GM23338 (cell line): Measurements from ENCODE around the gene FNDC4.

Experiments
- EZH2 ChIP-seq: fragments of 200-600 bp; sonication (generic); IDR thresholded peaks from one replicate; pipeline ENCODE4 v1.8.0; 2017; ENCODE audit warnings: antibody characterized with exemption, mild to moderate bottlenecking, low read depth; ENCODE audit not compliant: unreplicated experiment
- EZH2phosphoT487 ChIP-seq: fragments of 200-600 bp; sonication (generic); IDR thresholded peaks from one replicate; pipeline ENCODE4 v1.8.1; 2018; ENCODE audit warnings: antibody characterized with exemption; ENCODE audit not compliant: unreplicated experiment
- POLR2AphosphoS5 ChIP-seq: IDR thresholded peaks from 2 replicates; pipeline ENCODE4 v1.6.1; 2016; ENCODE audit warnings: antibody characterized with exemption, low read depth
- TF ChIP-seq, protein P1 (sequence below), 2 experiments: fragments of 200-600 bp in 1 of 2; sonication (generic) in 1 of 2; conservative IDR thresholded peaks; 2 replicates each; pipeline versions ENCODE4 v1.5.1 to v1.6.1; 2016 to 2017; ENCODE audit warnings: antibody characterized with exemption in 2 of 2, low read depth in 2 of 2, mild to moderate bottlenecking in 2 of 2, moderate library complexity in 1 of 2

- TF ChIP-seq, protein P1, sequence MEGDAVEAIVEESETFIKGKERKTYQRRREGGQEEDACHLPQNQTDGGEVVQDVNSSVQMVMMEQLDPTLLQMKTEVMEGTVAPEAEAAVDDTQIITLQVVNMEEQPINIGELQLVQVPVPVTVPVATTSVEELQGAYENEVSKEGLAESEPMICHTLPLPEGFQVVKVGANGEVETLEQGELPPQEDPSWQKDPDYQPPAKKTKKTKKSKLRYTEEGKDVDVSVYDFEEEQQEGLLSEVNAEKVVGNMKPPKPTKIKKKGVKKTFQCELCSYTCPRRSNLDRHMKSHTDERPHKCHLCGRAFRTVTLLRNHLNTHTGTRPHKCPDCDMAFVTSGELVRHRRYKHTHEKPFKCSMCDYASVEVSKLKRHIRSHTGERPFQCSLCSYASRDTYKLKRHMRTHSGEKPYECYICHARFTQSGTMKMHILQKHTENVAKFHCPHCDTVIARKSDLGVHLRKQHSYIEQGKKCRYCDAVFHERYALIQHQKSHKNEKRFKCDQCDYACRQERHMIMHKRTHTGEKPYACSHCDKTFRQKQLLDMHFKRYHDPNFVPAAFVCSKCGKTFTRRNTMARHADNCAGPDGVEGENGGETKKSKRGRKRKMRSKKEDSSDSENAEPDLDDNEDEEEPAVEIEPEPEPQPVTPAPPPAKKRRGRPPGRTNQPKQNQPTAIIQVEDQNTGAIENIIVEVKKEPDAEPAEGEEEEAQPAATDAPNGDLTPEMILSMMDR (conservative IDR thresholded peaks at IDR 0.05; ENCODE audit: low read depth in 2 of 2), result no peak
- TF ChIP-seq POLR2AphosphoS5 (no peak), EZH2phosphoT487 (no peak), EZH2 (no peak)
These were observed 4.0 kb upstream of the FNDC4 start for GRCh38 chr2:27498975-27499374.
